ENCODE data around the gene ARHGEF35.

- TF ChIP-seq POLR2AphosphoS5 (IDR thresholded peaks at IDR 0.05; ENCODE audit: low read depth, low read length) (no peak), POLR2A (IDR thresholded peaks at IDR 0.05; ENCODE audit: low read depth, low read length) (no peak), TAF1 (IDR thresholded peaks at IDR 0.05; ENCODE audit: low read depth, low read length) (no peak)
Measured at GRCh38 chr7:144158861-144159260, 36.8 kb downstream of the ARHGEF35 start.

Measured in GM12891 (cell line).